HCT116 (cell line): ENCODE data around the gene SLC9B2.

ENCODE experiments used
- CBX3 ChIP-seq: IDR thresholded peaks from 2 replicates; pipeline ENCODE4 v1.6.1; 2012; ENCODE audit warnings: low read depth
- CEBPB ChIP-seq: IDR thresholded peaks from 2 replicates; pipeline ENCODE4 v1.6.1; 2012; ENCODE audit warnings: low read depth
- CTCF ChIP-seq, 3 experiments: fragments of 200-600 bp in 1 of 3; sonication (generic) in 1 of 3; IDR thresholded peaks in 2 of 3; conservative IDR thresholded peaks in 1 of 3; 2 replicates each; pipeline ENCODE4 v1.5.1; 2012 to 2017; ENCODE audit warnings: low read depth in 2 of 3, low read length in 2 of 3, antibody characterized with exemption in 1 of 3, borderline replicate concordance in 1 of 3, control low read depth in 1 of 3, mild to moderate bottlenecking in 1 of 3, mixed read lengths in 1 of 3, mixed run types in 1 of 3, moderate library complexity in 1 of 3; ENCODE audit not compliant: insufficient read depth in 1 of 3
- EGR1 ChIP-seq: IDR thresholded peaks from 2 replicates; pipeline ENCODE4 v1.6.1; 2012; ENCODE audit warnings: low read depth
- EZH2 ChIP-seq: fragments of 200-600 bp; sonication (generic); IDR thresholded peaks from 2 replicates; pipeline ENCODE4 v1.6.1; 2017; ENCODE audit warnings: antibody characterized with exemption, mixed run types
- EZH2phosphoT487 ChIP-seq: fragments of 200-600 bp; IDR thresholded peaks from 2 replicates; pipeline ENCODE4 v1.6.1; 2018; ENCODE audit warnings: antibody characterized with exemption, borderline replicate concordance
- JUND ChIP-seq: IDR thresholded peaks from 2 replicates; pipeline ENCODE4 v1.6.1; 2012
- MAX ChIP-seq: IDR thresholded peaks from 2 replicates; pipeline ENCODE4 v1.6.1; 2012
- POLR2A ChIP-seq: IDR thresholded peaks from 2 replicates; pipeline ENCODE4 v1.7.0; 2011; ENCODE audit warnings: borderline replicate concordance; ENCODE audit not compliant: insufficient read depth, insufficient read length; ENCODE audit errors: extremely low read depth
- POLR2AphosphoS5 ChIP-seq: IDR thresholded peaks from 2 replicates; pipeline ENCODE4 v1.6.1; 2011; ENCODE audit warnings: mild to moderate bottlenecking, low read depth, low read length, moderate library complexity
- REST ChIP-seq: IDR thresholded peaks from 2 replicates; pipeline ENCODE4 v1.6.1; 2012; ENCODE audit warnings: low read depth
- SP1 ChIP-seq: IDR thresholded peaks from 2 replicates; pipeline ENCODE4 v1.6.1; 2012; ENCODE audit warnings: low read depth
- TCF7L2 ChIP-seq: IDR thresholded peaks from 2 replicates; pipeline ENCODE4 v1.7.0; 2011; ENCODE audit warnings: borderline replicate concordance, inconsistent platforms; ENCODE audit not compliant: insufficient read depth, insufficient read length; ENCODE audit errors: extremely low read depth
- YY1 ChIP-seq: IDR thresholded peaks from 2 replicates; pipeline ENCODE4 v1.6.1; 2011; ENCODE audit warnings: low read length, low read depth, moderate library complexity, mild to moderate bottlenecking; ENCODE audit not compliant: insufficient replicate concordance; ENCODE audit errors: extremely low read depth

GRCh38 chr4:103067841-103068547, 8.6 kb downstream of the SLC9B2 start:
- TF ChIP-seq CTCF (IDR thresholded peaks at IDR 0.05 in 2 of 3, conservative IDR thresholded peaks at IDR 0.05 in 1 of 3; ENCODE audit: borderline replicate concordance in 1 of 3, insufficient read depth in 1 of 3, low read depth in 2 of 3, low read length in 2 of 3): no peak
- TF ChIP-seq TCF7L2: no peak
- TF ChIP-seq POLR2A: no peak
- no peak for TF ChIP-seq REST
- no peak for TF ChIP-seq MAX
- TF ChIP-seq EZH2phosphoT487: no peak
- no peak for TF ChIP-seq EZH2
- no peak for TF ChIP-seq POLR2AphosphoS5
- TF ChIP-seq JUND: no peak
- TF ChIP-seq EGR1: no peak
- TF ChIP-seq CBX3: no peak
- no peak for TF ChIP-seq SP1
- no peak for TF ChIP-seq YY1
- no peak for TF ChIP-seq CEBPB
